Left colon (tissue), 2 donors: ENCODE measurements around the gene NID1. TPM values are rescaled to one million over a fixed set of nuclear protein-coding genes. Genes with fewer than 3 reads are reported as not detected.
"Not testable (repeated sequence)": the region's sequence is repeated elsewhere in the genome, so short reads cannot be mapped to it uniquely, and the experiment has no call there.

Source experiments
- ATAC-seq: fragments of 200-7000 bp; cut with Tn5 transposase; one replicate; pipeline ENCODE4 v1.9.1; 2020; ENCODE audit warnings: mild to moderate bottlenecking, moderate library complexity
- DNase-seq, 2 donors: peaks; one replicate each; pipeline ENCODE4 v3.0.0-alpha.2; 2020
- intact Hi-C, 2 donors: fragments of 100-400 bp; cut with DNase I in 1 of 2; cut with micrococcal nuclease in 1 of 2; formaldehyde crosslinking; loops; one replicate each; pipeline versions ENCODE4 v1.11.2 to v1.14.0; 2022; cut with DNase I, micrococcal nuclease
- total RNA-seq, 2 donors: library from RNA; stranded (reverse); fragmentation: NEBNext Ultra II Directional; extraction: Animal tissue kit (Norgen Biotek cat#: 25700); gene quantifications; one replicate each; pipeline ENCODE4 v1.2.1, GENCODE V29; 2021
- donor health status: DM: no; HTN: no; CAD: no.
- donor health status: DM: yes; HTN: yes; CAD: no.

The NID1 gene
- total RNA-seq, 2 donors from 2014 or later: 12.1 to 24.6 TPM

DNA sequence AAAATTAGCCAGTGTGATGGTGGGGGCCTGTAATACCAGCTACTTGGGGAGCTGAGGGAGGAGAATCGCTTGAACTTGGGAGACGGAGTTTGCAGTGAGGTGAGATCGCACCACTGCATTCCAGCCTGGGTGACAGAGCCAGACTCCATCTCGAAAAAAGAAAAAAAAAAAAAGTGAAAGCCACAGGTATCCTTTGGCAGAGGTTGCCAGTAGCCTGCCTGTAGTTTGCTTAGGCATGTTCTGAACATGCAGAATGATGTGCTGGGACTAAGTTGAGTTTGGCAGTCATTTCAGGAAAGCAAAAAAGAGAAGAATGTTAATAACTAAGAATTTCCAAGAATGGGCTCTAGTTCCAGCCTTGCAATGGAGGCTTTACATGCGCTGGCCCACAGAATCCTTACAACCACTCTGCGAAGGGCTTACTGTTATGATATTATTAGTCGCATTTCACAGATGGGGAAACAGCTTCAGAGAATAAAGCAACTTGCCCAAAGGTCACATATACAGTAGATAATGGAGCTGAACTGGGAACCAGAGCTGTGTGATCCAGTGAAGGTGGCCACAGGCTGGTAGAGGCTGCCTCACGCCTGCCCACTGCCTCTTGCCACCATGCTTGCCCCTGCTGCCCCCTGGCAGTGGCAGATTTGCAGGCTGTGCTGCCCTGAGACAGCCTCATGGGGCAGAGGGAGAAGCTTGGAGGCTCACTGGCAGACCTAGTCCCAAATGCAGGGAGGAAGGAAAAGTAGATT is 131.7 kb downstream of the NID1 start:
- intact Hi-C loops: no loop called here
- peak in 1 of 2 donors; percentile 22 for DNase-seq
- ATAC-seq: no peak

- peak; percentile 44 to 58 for DNase-seq
- intact Hi-C loops: no loop called here
- peak; percentile 93 for ATAC-seq
Observed at GRCh38 chr1:235932090-235932510, 132.8 kb downstream of the NID1 start.

- intact Hi-C loops: no loop called here
Observed at GRCh38 chr1:235931171-235931738, 133.6 kb downstream of the NID1 start.

DNA sequence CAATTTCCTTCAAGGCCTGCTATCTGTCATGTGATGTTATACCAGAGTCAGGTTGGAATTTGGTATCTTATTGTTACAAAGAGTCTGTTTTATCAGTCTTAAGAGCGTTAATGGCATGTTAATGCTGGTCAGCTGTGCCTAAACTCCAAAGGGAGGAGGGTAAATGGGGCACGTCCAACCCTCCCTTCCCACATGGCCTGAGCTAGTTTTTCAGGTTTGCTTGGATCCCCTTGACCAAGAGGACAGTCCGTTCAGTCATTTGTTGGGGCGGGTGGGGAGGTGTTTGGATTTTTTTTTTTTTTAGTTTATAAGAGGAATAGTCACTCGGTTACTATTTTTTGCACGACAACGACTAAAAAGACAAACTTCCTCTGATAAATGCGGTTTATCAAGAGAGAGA is 134.3 kb downstream of the NID1 start:
- DNase-seq: no peak
- no peak for ATAC-seq
- intact Hi-C loops: no loop called here

More at GRCh38 chr1:235931171-235931738, 133.6 kb downstream of the NID1 start:
- ATAC-seq (peak; percentile 68), DNase-seq (no peak)

DNA sequence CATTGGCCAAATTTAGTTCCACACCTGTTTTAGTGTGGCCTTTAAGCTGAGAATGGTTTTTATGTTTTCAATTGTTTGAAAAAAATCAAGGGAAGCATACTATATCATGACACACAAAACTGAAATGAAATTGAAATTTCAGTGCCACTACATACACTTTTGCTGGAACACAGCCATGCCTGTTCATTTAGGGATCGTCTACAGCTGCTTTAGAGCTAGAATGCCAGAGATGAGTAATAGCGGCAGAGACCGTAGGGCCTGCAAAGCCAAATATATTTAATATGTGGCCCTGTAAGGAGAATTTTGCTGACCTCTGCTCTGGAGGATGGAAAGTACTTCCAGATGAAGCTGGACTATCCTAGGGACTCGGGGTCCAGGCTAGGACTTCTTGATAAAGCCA is 135.7 kb downstream of the NID1 start:
- DNase-seq: no peak
- intact Hi-C loops: no loop called here
- no peak for ATAC-seq

GRCh38 chr1:235928197-235928596 is 136.7 kb downstream of the NID1 start:
- intact Hi-C loops: no loop called here
- no peak for ATAC-seq
- no peak for DNase-seq

GRCh38 chr1:235927551-235927950 is 137.3 kb downstream of the NID1 start:
- intact Hi-C loops, DNase-seq, ATAC-seq: not testable (repeated sequence)

Other genes starting within 250 kb of the NID1 start
- 10 to 100 TPM; 22.4 to 31.1 TPM for gene LYST, start 198.2 kb downstream of the NID1 start, total RNA-seq
- gene GPR137B, start 77.4 kb upstream of the NID1 start, total RNA-seq: 1 to 10 TPM; 3.8 to 9.5 TPM
- gene ERO1B, start 216.9 kb upstream of the NID1 start, total RNA-seq: 1 to 10 TPM; 2.2 to 3.8 TPM